Loucy (cell line): ENCODE results near the gene KATNB1.

Experiments
- H2AFZ ChIP-seq: fragments of 200-600 bp; sonication (generic); 2 replicates; pipeline ENCODE4 v1.6.0; 2016; ENCODE audit warnings: antibody characterized with exemption, mild to moderate bottlenecking, low read length, moderate library complexity
- H3F3A ChIP-seq: fragments of 200-600 bp; 2 replicates; pipeline ENCODE4 v1.6.0; 2016; ENCODE audit warnings: antibody characterized with exemption, low read depth, mild to moderate bottlenecking
- H3K27me3 ChIP-seq: fragments of 200-600 bp; sonication (generic); 2 replicates; pipeline ENCODE4 v1.6.1; 2014; ENCODE audit warnings: low read length, mild to moderate bottlenecking; ENCODE audit not compliant: insufficient read depth, poor library complexity, severe bottlenecking
- H3K36me3 ChIP-seq: fragments of 200-600 bp; sonication (generic); 2 replicates; pipeline ENCODE4 v1.6.1; 2016; ENCODE audit warnings: low read length; ENCODE audit not compliant: insufficient read depth
- H3K4me1 ChIP-seq: fragments of 200-600 bp; sonication (generic); 2 replicates; pipeline ENCODE4 v1.5.1; 2014; ENCODE audit warnings: low read length, mild to moderate bottlenecking; ENCODE audit not compliant: insufficient read depth, poor library complexity, severe bottlenecking
- H3K4me2 ChIP-seq: fragments of 200-600 bp; sonication (generic); 2 replicates; pipeline ENCODE4 v1.6.0; 2014; ENCODE audit warnings: antibody characterized with exemption, low read length, low read depth, mild to moderate bottlenecking; ENCODE audit not compliant: poor library complexity, severe bottlenecking
- H3K4me3 ChIP-seq: fragments of 200-600 bp; sonication (generic); 2 replicates; pipeline ENCODE4 v1.5.1; 2014; ENCODE audit warnings: low read length, mild to moderate bottlenecking, mixed read lengths; ENCODE audit not compliant: poor library complexity, severe bottlenecking
- H3K79me2 ChIP-seq: fragments of 200-600 bp; sonication (generic); 2 replicates; pipeline ENCODE4 v1.6.1; 2014; ENCODE audit warnings: low read length; ENCODE audit not compliant: insufficient read depth
- H3K9ac ChIP-seq: fragments of 200-600 bp; sonication (generic); 2 replicates; pipeline ENCODE4 v1.6.0; 2014; ENCODE audit warnings: mild to moderate bottlenecking, low read depth, low read length, moderate library complexity; ENCODE audit not compliant: poor library complexity, severe bottlenecking
- H3K9me2 ChIP-seq: fragments of 200-600 bp; sonication (generic); replicated peaks from 2 replicates; pipeline ENCODE4 v1.6.1; 2016; ENCODE audit warnings: low read depth, low read length, mixed read lengths
- H3K9me3 ChIP-seq: fragments of 200-600 bp; sonication (generic); 2 replicates; pipeline ENCODE4 v1.6.1; 2014; ENCODE audit warnings: mild to moderate bottlenecking, antibody characterized with exemption, low read length, low read depth; ENCODE audit not compliant: insufficient read depth
- H4K20me1 ChIP-seq: fragments of 200-600 bp; sonication (generic); 2 replicates; pipeline ENCODE4 v1.6.0; 2014; ENCODE audit warnings: antibody characterized with exemption, low read length, mild to moderate bottlenecking; ENCODE audit not compliant: insufficient read depth, poor library complexity, severe bottlenecking
- CTCF ChIP-seq: fragments of 200-600 bp; sonication (generic); conservative IDR thresholded peaks from 2 replicates; pipeline ENCODE4 v1.5.1; 2014; ENCODE audit warnings: mild to moderate bottlenecking, antibody characterized with exemption, low read length
- EZH2phosphoT487 ChIP-seq: fragments of 200-600 bp; IDR thresholded peaks from 2 replicates; pipeline ENCODE4 v1.6.1; 2018; ENCODE audit warnings: antibody characterized with exemption, mild to moderate bottlenecking, moderate library complexity, borderline replicate concordance

The KATNB1 gene

GRCh38 chr16:57764341-57765159 lies 29.0 kb downstream of the KATNB1 start:
- no peak overlapping the region for H3K4me3 ChIP-seq
- H3K36me3 ChIP-seq: no peaks in the 10 kb centered on the region

GRCh38 chr16:57765160-57765728 lies 29.7 kb downstream of the KATNB1 start:
- no peaks in the 10 kb centered on the region for H3K9me3 ChIP-seq
- H3K4me2 ChIP-seq: no peak overlapping the region
- H3K4me3 ChIP-seq: no peak overlapping the region
- no peaks in the 10 kb centered on the region for H3K9me2 ChIP-seq
- H2AFZ ChIP-seq: no peak overlapping the region
- H3K79me2 ChIP-seq: no peaks in the 10 kb centered on the region
- H3K36me3 ChIP-seq: no peaks in the 10 kb centered on the region
- no peaks in the 10 kb centered on the region for H3K27me3 ChIP-seq
- H3K4me1 ChIP-seq: peaks cover 4% of the 10 kb centered on the region
- no peaks in the 10 kb centered on the region for H3F3A ChIP-seq
- TF ChIP-seq CTCF (no peak), EZH2phosphoT487 (no peak)
- H4K20me1 ChIP-seq: no peaks in the 10 kb centered on the region
- no peak overlapping the region for H3K9ac ChIP-seq

More at GRCh38 chr16:57764341-57765159, 29.0 kb downstream of the KATNB1 start:
- Histone ChIP-seq H3K4me2 (no peak overlapping the region), H3K79me2 (no peaks in the 10 kb centered on the region), H4K20me1 (no peaks in the 10 kb centered on the region), H3K9me3 (no peaks in the 10 kb centered on the region), H3K9ac (no peak overlapping the region), H3K9me2 (no peaks in the 10 kb centered on the region), H3F3A (no peaks in the 10 kb centered on the region), H2AFZ (no peak overlapping the region), H3K27me3 (no peaks in the 10 kb centered on the region), H3K4me1 (peaks cover 4% of the 10 kb centered on the region)
- TF ChIP-seq EZH2phosphoT487 (no peak), CTCF (no peak)

GRCh38 chr16:57766714-57767348 lies 31.3 kb downstream of the KATNB1 start:
- H3K27me3 ChIP-seq: no peaks in the 10 kb centered on the region
- no peaks in the 10 kb centered on the region for H3F3A ChIP-seq
- no peak overlapping the region for H3K9ac ChIP-seq

More at GRCh38 chr16:57766714-57767348, 31.3 kb downstream of the KATNB1 start:
- H3K4me1 ChIP-seq: peaks cover 4% of the 10 kb centered on the region
- no peak overlapping the region for H3K4me2 ChIP-seq
- H2AFZ ChIP-seq: no peak overlapping the region
- no peaks in the 10 kb centered on the region for H3K9me2 ChIP-seq
- TF ChIP-seq CTCF: no peak
- TF ChIP-seq EZH2phosphoT487: no peak
- no peaks in the 10 kb centered on the region for H3K9me3 ChIP-seq
- H3K4me3 ChIP-seq: no peak overlapping the region
- H4K20me1 ChIP-seq: no peaks in the 10 kb centered on the region
- no peaks in the 10 kb centered on the region for H3K36me3 ChIP-seq
- H3K79me2 ChIP-seq: no peaks in the 10 kb centered on the region
